GM23338 (cell line): ENCODE measurements around the gene ARHGEF25.

Source experiments
- CREB1 ChIP-seq: fragments of 250-450 bp; sonication (Bioruptor Pico); IDR thresholded peaks from 2 replicates; pipeline ENCODE4 v1.5.0; 2020; ENCODE audit warnings: low read depth, mild to moderate bottlenecking, moderate library complexity
- EZH2 ChIP-seq: fragments of 200-600 bp; sonication (generic); IDR thresholded peaks from one replicate; pipeline ENCODE4 v1.8.0; 2017; ENCODE audit warnings: antibody characterized with exemption, mild to moderate bottlenecking, low read depth; ENCODE audit not compliant: unreplicated experiment
- EZH2phosphoT487 ChIP-seq: fragments of 200-600 bp; sonication (generic); IDR thresholded peaks from one replicate; pipeline ENCODE4 v1.8.1; 2018; ENCODE audit warnings: antibody characterized with exemption; ENCODE audit not compliant: unreplicated experiment
- JUNB ChIP-seq: IDR thresholded peaks from one replicate; pipeline ENCODE4 v1.6.1; 2016; ENCODE audit warnings: antibody characterized with exemption; ENCODE audit not compliant: unreplicated experiment
- POLR2AphosphoS5 ChIP-seq: IDR thresholded peaks from 2 replicates; pipeline ENCODE4 v1.6.1; 2016; ENCODE audit warnings: antibody characterized with exemption, low read depth
- ZNF331 ChIP-seq: fragments of 250-450 bp; sonication (Bioruptor Pico); IDR thresholded peaks from 2 replicates; pipeline ENCODE4 v1.5.0; 2020; ENCODE audit warnings: low read depth, mild to moderate bottlenecking, moderate library complexity
- ZNF462 ChIP-seq: fragments of 250-450 bp; sonication (Bioruptor Pico); IDR thresholded peaks from 2 replicates; pipeline ENCODE4 v1.5.0; 2020; ENCODE audit warnings: mild to moderate bottlenecking, moderate library complexity
- TF ChIP-seq, protein P1 (sequence below): IDR thresholded peaks from one replicate; pipeline ENCODE4 v1.6.1; 2018; ENCODE audit warnings: antibody characterized with exemption; ENCODE audit not compliant: unreplicated experiment
- TF ChIP-seq, protein P2 (sequence below), 2 experiments: fragments of 200-600 bp in 1 of 2; sonication (generic) in 1 of 2; conservative IDR thresholded peaks; 2 replicates each; pipeline versions ENCODE4 v1.5.1 to v1.6.1; 2016 to 2017; ENCODE audit warnings: antibody characterized with exemption in 2 of 2, low read depth in 2 of 2, mild to moderate bottlenecking in 2 of 2, moderate library complexity in 1 of 2

GRCh38 chr12:57604992-57605810 is 6.0 kb upstream of the ARHGEF25 start:
- TF ChIP-seq, protein P1, sequence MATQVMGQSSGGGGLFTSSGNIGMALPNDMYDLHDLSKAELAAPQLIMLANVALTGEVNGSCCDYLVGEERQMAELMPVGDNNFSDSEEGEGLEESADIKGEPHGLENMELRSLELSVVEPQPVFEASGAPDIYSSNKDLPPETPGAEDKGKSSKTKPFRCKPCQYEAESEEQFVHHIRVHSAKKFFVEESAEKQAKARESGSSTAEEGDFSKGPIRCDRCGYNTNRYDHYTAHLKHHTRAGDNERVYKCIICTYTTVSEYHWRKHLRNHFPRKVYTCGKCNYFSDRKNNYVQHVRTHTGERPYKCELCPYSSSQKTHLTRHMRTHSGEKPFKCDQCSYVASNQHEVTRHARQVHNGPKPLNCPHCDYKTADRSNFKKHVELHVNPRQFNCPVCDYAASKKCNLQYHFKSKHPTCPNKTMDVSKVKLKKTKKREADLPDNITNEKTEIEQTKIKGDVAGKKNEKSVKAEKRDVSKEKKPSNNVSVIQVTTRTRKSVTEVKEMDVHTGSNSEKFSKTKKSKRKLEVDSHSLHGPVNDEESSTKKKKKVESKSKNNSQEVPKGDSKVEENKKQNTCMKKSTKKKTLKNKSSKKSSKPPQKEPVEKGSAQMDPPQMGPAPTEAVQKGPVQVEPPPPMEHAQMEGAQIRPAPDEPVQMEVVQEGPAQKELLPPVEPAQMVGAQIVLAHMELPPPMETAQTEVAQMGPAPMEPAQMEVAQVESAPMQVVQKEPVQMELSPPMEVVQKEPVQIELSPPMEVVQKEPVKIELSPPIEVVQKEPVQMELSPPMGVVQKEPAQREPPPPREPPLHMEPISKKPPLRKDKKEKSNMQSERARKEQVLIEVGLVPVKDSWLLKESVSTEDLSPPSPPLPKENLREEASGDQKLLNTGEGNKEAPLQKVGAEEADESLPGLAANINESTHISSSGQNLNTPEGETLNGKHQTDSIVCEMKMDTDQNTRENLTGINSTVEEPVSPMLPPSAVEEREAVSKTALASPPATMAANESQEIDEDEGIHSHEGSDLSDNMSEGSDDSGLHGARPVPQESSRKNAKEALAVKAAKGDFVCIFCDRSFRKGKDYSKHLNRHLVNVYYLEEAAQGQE, result no peak
- TF ChIP-seq EZH2, result no peak
- TF ChIP-seq POLR2AphosphoS5, result peak; percentile 33; the same call in 1 of the 2 replicates
- TF ChIP-seq, protein P2, sequence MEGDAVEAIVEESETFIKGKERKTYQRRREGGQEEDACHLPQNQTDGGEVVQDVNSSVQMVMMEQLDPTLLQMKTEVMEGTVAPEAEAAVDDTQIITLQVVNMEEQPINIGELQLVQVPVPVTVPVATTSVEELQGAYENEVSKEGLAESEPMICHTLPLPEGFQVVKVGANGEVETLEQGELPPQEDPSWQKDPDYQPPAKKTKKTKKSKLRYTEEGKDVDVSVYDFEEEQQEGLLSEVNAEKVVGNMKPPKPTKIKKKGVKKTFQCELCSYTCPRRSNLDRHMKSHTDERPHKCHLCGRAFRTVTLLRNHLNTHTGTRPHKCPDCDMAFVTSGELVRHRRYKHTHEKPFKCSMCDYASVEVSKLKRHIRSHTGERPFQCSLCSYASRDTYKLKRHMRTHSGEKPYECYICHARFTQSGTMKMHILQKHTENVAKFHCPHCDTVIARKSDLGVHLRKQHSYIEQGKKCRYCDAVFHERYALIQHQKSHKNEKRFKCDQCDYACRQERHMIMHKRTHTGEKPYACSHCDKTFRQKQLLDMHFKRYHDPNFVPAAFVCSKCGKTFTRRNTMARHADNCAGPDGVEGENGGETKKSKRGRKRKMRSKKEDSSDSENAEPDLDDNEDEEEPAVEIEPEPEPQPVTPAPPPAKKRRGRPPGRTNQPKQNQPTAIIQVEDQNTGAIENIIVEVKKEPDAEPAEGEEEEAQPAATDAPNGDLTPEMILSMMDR (conservative IDR thresholded peaks at IDR 0.05; ENCODE audit: low read depth in 2 of 2), result no peak
- no peak for TF ChIP-seq EZH2phosphoT487
- no peak for TF ChIP-seq ZNF462
- TF ChIP-seq CREB1 (CRISPR knock-in tag), result no peak
- TF ChIP-seq ZNF331, result no peak
- no peak for TF ChIP-seq JUNB
